H1 (cell line): ENCODE measurements around the gene DDX1. TPM values are rescaled to one million over a fixed set of nuclear protein-coding genes. Genes with fewer than 3 reads are reported as not detected.

Experiments used
- CTCF ChIA-PET: fragments of 300-600 bp; sonication (Branson Sonifier 250); formaldehyde crosslinking; loops from one replicate; lab custom pipeline; 2021; ENCODE audit not compliant: partially characterized antibody; lab: Charles Lee
- POLR2A ChIA-PET: fragments of 300-600 bp; sonication (Branson Sonifier 250); formaldehyde crosslinking; loops from one replicate; lab custom pipeline; 2021; ENCODE audit warnings: inconsistent platforms; ENCODE audit not compliant: partially characterized antibody; lab: Charles Lee
- DNase-seq, 2 experiments: peaks; one replicate each; pipeline versions ENCODE4 v3.0.0 to v3.0.0-alpha.2; 2010 to 2022; ENCODE audit warnings: low spot score in 2 of 2, low read depth in 1 of 2, mixed read lengths in 1 of 2
- FAIRE-seq: peaks from 2 replicates; lab custom pipeline; 2011; peaks lifted over from hg19 to GRCh38; lab: Jason Lieb, UNC
- H2AFZ ChIP-seq: 2 replicates; pipeline ENCODE4 v1.8.1; 2012; ENCODE audit warnings: low read length, inconsistent platforms
- H2AK5ac ChIP-seq: 2 replicates; pipeline ENCODE4 v1.6.1; 2013; ENCODE audit warnings: low read depth, low read length
- H2BK120ac ChIP-seq: replicated peaks from 2 replicates; pipeline ENCODE3; 2013; ENCODE audit warnings: low read depth, low read length, inconsistent platforms
- H2BK12ac ChIP-seq: 2 replicates; pipeline ENCODE4 v1.6.1; 2013; ENCODE audit warnings: low read depth, low read length
- H2BK15ac ChIP-seq: 2 replicates; pipeline ENCODE4 v1.6.1; 2013; ENCODE audit warnings: low read length
- H2BK20ac ChIP-seq: 2 replicates; pipeline ENCODE4 v1.6.1; 2013; ENCODE audit warnings: low read length
- H2BK5ac ChIP-seq: 2 replicates; pipeline ENCODE4 v1.6.1; 2013; ENCODE audit warnings: low read depth, low read length
- H3K14ac ChIP-seq: 2 replicates; pipeline ENCODE4 v1.6.1; 2013; ENCODE audit warnings: inconsistent platforms; ENCODE audit not compliant: insufficient read length
- H3K18ac ChIP-seq: 2 replicates; pipeline ENCODE4 v1.6.1; 2013; ENCODE audit warnings: low read length; ENCODE audit errors: extremely low read depth
- H3K23ac ChIP-seq: 2 replicates; pipeline ENCODE4 v1.6.1; 2013; ENCODE audit warnings: inconsistent platforms; ENCODE audit not compliant: insufficient read length
- H3K23me2 ChIP-seq: 2 replicates; pipeline ENCODE4 v1.6.1; 2013; ENCODE audit warnings: low read depth, low read length
- H3K27ac ChIP-seq: 2 replicates; pipeline ENCODE4 v1.6.1; 2011; ENCODE audit warnings: low read depth, low read length, inconsistent platforms
- H3K27me3 ChIP-seq, 4 experiments: replicated peaks in 1 of 4; 1 replicate in 1 of 4; 2 replicates in 3 of 4; pipeline versions ENCODE4 v1.6.1 to v1.8.1; 2011 to 2013; ENCODE audit warnings: low read length in 3 of 4, mild to moderate bottlenecking in 3 of 4, inconsistent platforms in 2 of 4, mixed read lengths in 2 of 4, moderate library complexity in 1 of 4; ENCODE audit not compliant: control insufficient read depth in 3 of 4, insufficient read depth in 3 of 4; ENCODE audit errors: extremely low read depth in 1 of 4
- H3K36me3 ChIP-seq, 4 experiments: 2 replicates each; pipeline versions ENCODE4 v1.6.1 to v1.8.1; 2011 to 2013; ENCODE audit warnings: mild to moderate bottlenecking in 4 of 4, low read length in 3 of 4, moderate library complexity in 2 of 4, control low read depth in 1 of 4, inconsistent platforms in 1 of 4; ENCODE audit not compliant: insufficient read depth in 4 of 4, control insufficient read depth in 2 of 4
- H3K4ac ChIP-seq: replicated peaks from 2 replicates; pipeline ENCODE3; 2013; ENCODE audit warnings: low read length, low read depth, mixed read lengths, inconsistent platforms; ENCODE audit not compliant: insufficient read length
- H3K4me1 ChIP-seq, 4 experiments: replicated peaks in 1 of 4; 1 replicate in 1 of 4; 2 replicates in 3 of 4; pipeline versions ENCODE4 v1.6.1 to v1.8.1; 2011 to 2013; ENCODE audit warnings: low read length in 3 of 4, inconsistent platforms in 2 of 4, mixed read lengths in 1 of 4; ENCODE audit not compliant: insufficient read depth in 4 of 4, control insufficient read depth in 3 of 4
- H3K4me2 ChIP-seq, 2 experiments: 2 replicates each; pipeline versions ENCODE4 v1.6.1 to v1.8.1; 2011 to 2013; ENCODE audit warnings: low read depth in 2 of 2, low read length in 2 of 2, control low read depth in 1 of 2, inconsistent platforms in 1 of 2, mild to moderate bottlenecking in 1 of 2; ENCODE audit not compliant: insufficient read depth in 1 of 2
- H3K4me3 ChIP-seq, 4 experiments: fragments of 200-600, 300-600 bp in 1 of 4; sonication (generic), shearing (Covaris generic), sonication (Bioruptor Twin) in 1 of 4; 2 replicates each; pipeline versions ENCODE4 v1.5.1 to v1.8.1; 2011 to 2016; ENCODE audit warnings: low read length in 4 of 4, low read depth in 3 of 4, control low read depth in 2 of 4, inconsistent platforms in 2 of 4, mild to moderate bottlenecking in 2 of 4, mixed read lengths in 1 of 4, moderate library complexity in 1 of 4; ENCODE audit not compliant: insufficient read depth in 2 of 4; ENCODE audit errors: extremely low read depth in 1 of 4
- H3K56ac ChIP-seq: replicated peaks from 2 replicates; pipeline ENCODE3; 2013; ENCODE audit warnings: low read depth, mild to moderate bottlenecking, mixed read lengths, low read length, inconsistent platforms; ENCODE audit not compliant: insufficient read length
- H3K79me1 ChIP-seq: 2 replicates; pipeline ENCODE4 v1.6.1; 2013; ENCODE audit warnings: low read depth, low read length, control low read depth
- H3K79me2 ChIP-seq, 2 experiments: 2 replicates each; pipeline versions ENCODE4 v1.6.1 to v1.8.1; 2012 to 2013; ENCODE audit warnings: low read length in 2 of 2, mild to moderate bottlenecking in 2 of 2, inconsistent platforms in 1 of 2; ENCODE audit not compliant: insufficient read depth in 2 of 2, control insufficient read depth in 1 of 2
- H3K9ac ChIP-seq, 4 experiments: replicated peaks in 1 of 4; 1 replicate in 1 of 4; 2 replicates in 3 of 4; pipeline versions ENCODE4 v1.6.1 to v1.8.1; 2011 to 2013; ENCODE audit warnings: low read depth in 3 of 4, low read length in 3 of 4, control low read depth in 2 of 4, mild to moderate bottlenecking in 2 of 4, moderate library complexity in 2 of 4, inconsistent platforms in 1 of 4; ENCODE audit errors: extremely low read depth in 1 of 4
- H3K9me3 ChIP-seq, 2 experiments: 2 replicates each; pipeline versions ENCODE4 v1.6.1 to v1.8.1; 2012 to 2013; ENCODE audit warnings: mild to moderate bottlenecking in 2 of 2, moderate library complexity in 2 of 2, control low read depth in 1 of 2, inconsistent platforms in 1 of 2, low read depth in 1 of 2, low read length in 1 of 2, mixed read lengths in 1 of 2; ENCODE audit not compliant: insufficient read depth in 2 of 2
- H4K20me1 ChIP-seq, 2 experiments: replicated peaks in 1 of 2; 2 replicates each; pipeline versions ENCODE3 to v1.8.1; 2011 to 2013; ENCODE audit warnings: inconsistent platforms in 2 of 2, low read length in 2 of 2, mild to moderate bottlenecking in 1 of 2; ENCODE audit not compliant: insufficient read depth in 2 of 2, control insufficient read depth in 1 of 2
- H4K5ac ChIP-seq: 2 replicates; pipeline ENCODE4 v1.6.1; 2013; ENCODE audit warnings: low read length, low read depth, mixed read lengths, inconsistent platforms; ENCODE audit not compliant: insufficient read length
- H4K8ac ChIP-seq: 2 replicates; pipeline ENCODE4 v1.8.0; 2013; ENCODE audit warnings: mild to moderate bottlenecking, moderate library complexity, low read length, inconsistent platforms; ENCODE audit not compliant: insufficient read depth; ENCODE audit errors: extremely low read depth
- H4K91ac ChIP-seq: replicated peaks from 2 replicates; pipeline ENCODE3; 2013; ENCODE audit warnings: low read length, mixed read lengths, inconsistent platforms; ENCODE audit not compliant: insufficient read length
- CTCF ChIP-seq, 3 experiments: IDR thresholded peaks; 1 replicate in 2 of 3; 2 replicates in 1 of 3; pipeline versions ENCODE4 v1.5.1 to v1.6.1; 2011; ENCODE audit warnings: low read length in 3 of 3, mild to moderate bottlenecking in 3 of 3, inconsistent platforms in 2 of 3, low read depth in 1 of 3, moderate library complexity in 1 of 3; ENCODE audit not compliant: insufficient read depth in 1 of 3; ENCODE audit errors: control extremely low read depth in 1 of 3
- GTF2F1 ChIP-seq: IDR thresholded peaks from 2 replicates; pipeline ENCODE4 v1.6.1; 2012; ENCODE audit warnings: low read depth, low read length, improper control_type of control experiment, borderline replicate concordance
- KDM5A ChIP-seq: fragments of 200-600 bp; IDR thresholded peaks from 2 replicates; pipeline ENCODE4 v1.7.1; 2012; ENCODE audit warnings: mild to moderate bottlenecking, low read length, inconsistent platforms, mixed read lengths
- SIRT6 ChIP-seq: IDR thresholded peaks from one replicate; pipeline ENCODE4 v1.7.1; 2012; ENCODE audit warnings: low read length, inconsistent platforms
- SUZ12 ChIP-seq: fragments of 200-600 bp; sonication (generic); IDR thresholded peaks from 2 replicates; pipeline ENCODE4 v1.6.1; 2012; ENCODE audit warnings: mild to moderate bottlenecking, inconsistent platforms, low read length, moderate library complexity, mixed read lengths
- TEAD4 ChIP-seq: IDR thresholded peaks from 2 replicates; pipeline ENCODE4 v1.6.1; 2012; ENCODE audit warnings: low read depth, low read length, inconsistent platforms, mixed read lengths
- WGBS, 2 experiments: shearing (Covaris generic) in 1 of 2; methylation state at CpG; one replicate each; pipeline versions ENCODE4 v1.1.6 to v1.1.7; 2013 to 2015; ENCODE audit warnings: low lambda C conversion rate in 2 of 2, mixed read lengths in 2 of 2, inconsistent platforms in 1 of 2, low coverage in 1 of 2, missing lambda C conversion rate in 1 of 2; ENCODE audit not compliant: insufficient replicate concordance in 2 of 2, insufficient coverage in 1 of 2, insufficient read length in 1 of 2; ENCODE audit errors: extremely low coverage in 1 of 2, missing lambda C conversion rate in 1 of 2; 5-methylcytosine and 5-hydroxymethylcytosine counted together
- polyA plus RNA-seq, 7 experiments: library from polyadenylated mRNA; depleted of rRNA in 3 of 7; stranded (reverse) in 5 of 7; unstranded in 2 of 7; fragments of >200 nt in 5 of 7; fragments of 200-250 nt in 2 of 7; gene quantifications; 1 replicate in 5 of 7; 2 replicates in 1 of 7; 4 replicates in 1 of 7; pipeline versions ENCODE4 v1.2.1 to v1.2.3, GENCODE V29; 2011 to 2013; ENCODE audit warnings: missing spikeins in 2 of 7, mixed read lengths in 2 of 7
- total RNA-seq: library from RNA; stranded (reverse); fragmentation: NEBNext Ultra II Directional; extraction: Animal tissue kit (Norgen Biotek cat#: 25700); gene quantifications from 2 replicates; pipeline ENCODE4 v1.2.1, GENCODE V29; 2021

DDX1 gene
- total and polyA plus RNA-seq, 2 of the 8 experiments (the other 6 are each of a cell fraction or from before 2014, with no cell fraction given), result 51.1 to 161 TPM

- peaks cover 26 to 80% (median 64%) of the 10 kb centered on the region in 4 experiments for H3K36me3 ChIP-seq
- H3K4me3 ChIP-seq, result no peak overlapping the region
- TF ChIP-seq TEAD4, result no peak
- TF ChIP-seq KDM5A, result no peak
- TF ChIP-seq SUZ12, result no peak
- TF ChIP-seq SIRT6, result no peak
- no peak for TF ChIP-seq GTF2F1
- TF ChIP-seq CTCF (IDR thresholded peaks at IDR 0.05; ENCODE audit: control extremely low read depth in 1 of 3, insufficient read depth in 1 of 3, low read depth in 1 of 3, low read length in 3 of 3), result no peak
- H2BK5ac ChIP-seq, result no peak overlapping the region
- WGBS, 2 experiments, result 100% methylated on average over 1 of the region's 1 CpG; no CpG with 5 or more reads in 1 of the 2 experiments
- FAIRE-seq (no peak), DNase-seq (no peak)
- H3K9me3 ChIP-seq, result peaks cover 0 to 3% of the 10 kb centered on the region in 2 experiments; a peak in 1 of 4 replicates
- ChIA-PET CTCF (interaction anchor here (1.1 kb wide), 1 partner anchor 9 kb away, joined by 3 read pairs; no protein-coding TSS in a partner anchor), POLR2A (interaction anchor here (1.0 to 2.0 kb wide), 5 partner anchors 8 to 17 kb away, joined by 3 to 9 read pairs (median 4); no protein-coding TSS in a partner anchor)
- H3K4me1 ChIP-seq, result no peaks in the 10 kb centered on the region
- no peak overlapping the region for H3K14ac ChIP-seq
- no peak overlapping the region for H4K8ac ChIP-seq
- no peak overlapping the region for H3K9ac ChIP-seq
- H4K5ac ChIP-seq, result no peak overlapping the region
- H3K23me2 ChIP-seq, result no peaks in the 10 kb centered on the region
- H3K27me3 ChIP-seq, result no peaks in the 10 kb centered on the region
- H3K18ac ChIP-seq, result no peak overlapping the region
- H2AK5ac ChIP-seq, result no peak overlapping the region
- H2BK15ac ChIP-seq, result no peak overlapping the region
- H3K27ac ChIP-seq, result no peak overlapping the region
- no peak overlapping the region for H2AFZ ChIP-seq
- H3K79me2 ChIP-seq, result no peaks in the 10 kb centered on the region
- no peak overlapping the region for H4K91ac ChIP-seq
- no peak overlapping the region for H3K4me2 ChIP-seq
- no peak overlapping the region for H3K4ac ChIP-seq
- no peak overlapping the region for H3K23ac ChIP-seq
- H3K56ac ChIP-seq, result no peak overlapping the region
- H2BK120ac ChIP-seq, result no peak overlapping the region
- H2BK12ac ChIP-seq, result no peak overlapping the region
- no peak overlapping the region for H2BK20ac ChIP-seq
- no peaks in the 10 kb centered on the region for H3K79me1 ChIP-seq
- peaks cover 0 to 2% of the 10 kb centered on the region in 2 experiments for H4K20me1 ChIP-seq
Measured at GRCh38 chr2:15609341-15610042, 17.8 kb downstream of the DDX1 start.
